Left hindlimb (tissue), 1 donor: Measurements from ENCODE around the gene KCTD18.

ENCODE experiments used
- DNase-seq: peaks from one replicate; pipeline ENCODE4 v3.0.0-alpha.2; 2018

The KCTD18 gene

DNA sequence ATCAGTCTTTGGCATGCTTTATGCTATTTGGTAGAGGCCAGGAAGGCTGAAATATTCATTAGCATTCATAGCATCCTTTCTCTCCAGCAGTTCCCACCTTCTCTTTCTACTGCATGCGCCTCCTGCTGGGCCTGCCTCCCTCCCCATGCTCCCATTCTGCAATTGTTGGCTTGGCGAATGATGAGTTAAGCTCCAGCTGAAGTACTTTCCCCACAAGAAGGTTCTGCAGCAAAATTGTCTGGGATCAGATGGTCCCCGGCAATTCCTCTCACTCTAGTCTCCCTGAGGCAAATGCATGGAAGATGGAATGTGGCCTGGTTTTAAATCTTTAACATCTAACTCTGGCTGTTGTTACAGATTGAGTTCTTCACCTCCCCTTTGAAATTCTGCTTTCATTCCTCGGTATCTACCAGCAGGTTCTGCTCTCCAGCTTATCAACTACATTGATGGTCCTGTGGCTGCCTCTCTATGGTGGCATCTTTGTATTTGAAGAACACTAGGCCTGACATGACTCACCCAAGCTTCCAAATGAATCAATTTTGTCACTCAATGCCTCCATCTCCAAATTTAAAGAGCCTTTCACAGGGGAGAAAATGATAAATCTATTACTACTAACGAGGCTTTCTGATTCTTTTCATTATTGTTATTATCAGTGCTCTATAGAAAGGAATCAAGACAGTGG lies 55.9 kb downstream of the KCTD18 start:
- no peak for DNase-seq

DNA sequence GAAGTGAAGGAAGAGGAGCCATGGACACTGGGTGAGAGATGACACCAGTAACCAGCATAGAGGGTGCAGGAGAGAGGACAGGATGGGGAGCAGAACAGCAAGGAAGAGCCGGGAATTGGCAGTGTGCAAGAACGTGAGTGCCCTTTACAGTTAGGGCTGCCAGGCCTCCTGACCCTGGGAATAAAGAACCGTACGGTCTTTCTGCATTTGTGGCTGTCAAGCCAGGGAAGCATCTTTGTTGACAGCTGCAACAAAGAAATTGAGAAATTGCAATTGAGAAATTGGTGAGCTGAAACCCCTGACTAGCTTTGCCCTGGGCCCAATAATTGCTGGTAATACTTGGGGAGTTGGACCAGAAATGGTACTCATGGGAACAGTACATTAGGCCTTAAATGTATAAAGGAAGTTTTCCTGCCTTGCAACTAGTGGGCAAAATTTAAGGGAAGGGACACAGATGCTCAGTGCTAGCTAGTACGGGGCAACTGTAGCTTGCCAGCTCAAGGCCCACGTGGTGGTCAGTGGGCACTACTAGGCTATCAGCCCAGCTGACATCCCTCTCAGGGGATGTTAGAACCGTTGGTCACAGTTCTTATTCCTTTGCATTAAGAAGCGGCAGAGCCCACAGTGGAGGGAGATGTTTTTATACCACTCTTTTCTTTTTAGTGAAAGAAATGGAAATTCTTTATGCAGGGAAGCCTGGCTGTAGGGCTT lies 56.6 kb downstream of the KCTD18 start:
- no peak for DNase-seq

DNA sequence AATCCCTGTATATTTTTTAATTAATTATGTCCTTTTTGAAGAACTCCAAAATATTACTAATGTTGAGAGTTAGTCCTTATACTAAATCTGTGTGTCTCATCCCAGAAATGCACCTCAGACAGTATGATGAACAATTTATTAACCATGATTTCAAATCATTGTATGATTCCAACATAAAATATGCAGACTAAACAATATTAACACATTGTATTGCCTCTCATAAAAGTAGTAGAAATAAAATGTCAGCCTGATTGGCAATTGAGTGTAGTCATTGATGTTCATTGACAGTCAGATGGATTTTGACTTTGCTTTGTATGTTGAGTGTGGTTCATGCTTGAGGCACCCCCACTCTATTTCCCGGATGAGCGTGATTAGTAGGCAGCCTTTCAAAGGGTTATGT lies 57.5 kb downstream of the KCTD18 start:
- DNase-seq, result no peak

DNA sequence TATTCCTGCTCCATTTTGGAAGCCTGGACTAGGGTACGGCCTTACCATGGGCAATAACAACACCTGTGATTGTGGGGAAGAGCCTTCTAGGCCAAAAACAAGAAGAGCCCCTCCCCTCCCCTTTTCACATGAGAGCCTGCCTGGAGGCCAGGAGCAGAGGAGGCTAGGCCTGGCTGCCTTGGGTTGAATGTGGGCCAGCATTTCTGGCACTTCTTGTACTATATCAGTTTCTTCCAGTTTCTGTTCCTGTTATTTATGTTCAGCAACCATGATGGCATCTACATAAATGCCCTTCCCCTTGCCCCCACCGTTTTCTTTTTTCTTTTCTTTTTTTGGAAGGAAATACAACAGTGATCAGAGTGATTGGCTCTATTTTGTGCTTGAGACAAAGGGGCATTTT lies 58.4 kb downstream of the KCTD18 start:
- no peak for DNase-seq

DNA sequence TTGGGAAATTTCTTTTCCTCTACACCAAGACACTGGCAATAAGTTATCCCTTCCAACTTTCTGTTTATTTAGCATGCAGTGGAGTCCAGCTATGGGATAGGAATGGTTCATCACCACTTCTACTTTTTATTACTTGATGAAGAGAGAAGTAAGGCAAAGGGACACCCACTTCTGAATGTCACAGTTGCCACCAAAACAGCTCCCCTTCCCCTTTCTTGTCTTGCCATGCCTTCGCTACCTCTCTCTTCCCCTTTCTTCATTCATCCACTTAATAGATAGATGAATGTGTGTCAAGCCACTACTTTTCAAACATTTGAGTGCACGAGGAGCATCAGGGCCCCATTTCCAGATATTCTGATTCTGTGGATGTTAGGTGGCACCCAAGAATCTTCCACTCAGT lies 59.6 kb downstream of the KCTD18 start:
- no peak for DNase-seq

DNA sequence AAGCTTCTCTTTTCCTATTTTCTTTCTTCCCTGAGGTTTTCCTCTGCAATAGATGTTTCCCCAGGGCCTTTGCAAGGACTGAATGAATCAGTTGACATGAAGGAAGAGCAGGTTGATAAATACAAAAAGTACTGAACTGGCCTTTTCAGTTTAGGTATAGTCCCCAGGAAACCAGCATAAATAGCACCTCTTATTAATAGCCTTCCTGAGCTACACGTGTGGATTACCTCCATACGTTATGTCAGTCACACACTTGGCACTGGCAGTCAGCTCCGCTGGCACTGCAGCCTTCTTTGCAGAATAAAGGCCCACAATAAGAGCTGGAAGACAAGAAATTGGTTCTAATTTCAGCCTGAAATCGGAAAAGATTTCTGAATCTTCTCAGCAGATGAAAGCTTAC lies 60.7 kb downstream of the KCTD18 start:
- no peak for DNase-seq

DNA sequence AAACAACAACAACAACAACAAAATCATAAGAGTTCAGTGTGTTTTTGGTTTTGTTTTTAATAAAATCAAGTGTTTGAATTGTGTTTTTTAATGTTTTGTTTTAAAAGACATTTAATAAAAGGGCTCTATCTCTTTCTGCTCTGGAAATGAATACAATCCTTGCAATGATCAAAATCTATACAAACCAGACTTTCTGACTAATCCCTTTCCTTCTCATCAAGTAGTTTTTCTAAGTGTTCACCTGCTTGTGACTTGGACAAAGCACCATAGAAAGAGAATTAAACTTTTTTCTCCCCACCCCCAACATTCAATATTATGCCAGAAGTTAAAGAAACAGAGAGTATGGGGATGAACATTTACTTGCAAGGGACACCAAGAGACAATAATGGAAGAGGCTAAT lies 61.4 kb downstream of the KCTD18 start:
- no peak for DNase-seq

DNA sequence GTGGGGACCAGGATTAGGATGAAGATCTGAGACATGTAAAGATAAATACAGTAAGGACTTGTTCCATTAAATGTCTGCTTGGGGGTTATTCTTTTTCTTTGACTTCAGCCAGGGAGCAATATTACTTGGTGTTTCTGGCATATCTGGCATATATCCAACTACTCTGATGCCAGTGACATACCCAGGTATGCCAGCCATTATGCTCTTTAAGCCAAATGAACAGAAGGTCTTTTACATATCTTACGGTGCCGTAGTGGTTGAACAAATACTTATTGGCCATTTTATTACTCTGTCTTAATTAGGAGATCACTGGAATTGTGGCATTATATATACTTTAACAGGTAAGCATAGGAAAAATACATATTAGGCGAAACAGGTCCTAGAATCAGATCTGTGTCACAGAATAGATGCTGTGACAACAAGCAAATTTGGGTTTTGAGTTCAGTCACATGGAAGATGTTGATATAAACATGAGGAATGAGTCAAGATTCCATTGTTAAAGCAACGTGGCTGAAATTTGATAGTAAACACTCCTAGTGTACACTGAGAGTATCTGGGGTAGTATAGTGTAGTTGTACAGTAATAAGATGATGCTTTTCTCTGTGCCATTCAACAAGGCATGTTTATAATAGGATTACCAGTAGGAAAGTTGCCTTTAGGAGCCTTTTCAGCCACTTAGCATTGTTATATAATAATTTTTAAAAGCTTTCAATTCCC lies 62.6 kb downstream of the KCTD18 start:
- DNase-seq, result no peak

DNA sequence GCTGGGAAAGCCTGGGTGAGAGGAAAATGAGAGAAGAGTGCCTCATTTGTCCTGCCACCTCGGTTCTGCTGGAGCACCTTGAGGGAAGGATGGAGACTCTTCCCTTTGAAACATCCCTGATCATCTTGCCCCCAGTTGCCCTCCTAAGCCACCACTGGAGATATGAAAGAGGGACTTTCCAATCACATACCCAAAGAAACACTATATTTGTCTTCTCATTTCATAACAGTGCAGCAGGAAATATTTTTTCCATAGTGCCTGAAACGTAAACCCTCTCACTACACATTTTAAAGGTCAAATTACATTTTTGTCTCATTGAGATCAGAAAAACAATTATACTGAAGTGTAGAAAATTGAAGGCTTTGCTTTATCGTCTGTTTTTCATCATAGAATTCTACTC lies 63.3 kb downstream of the KCTD18 start:
- no peak for DNase-seq

DNA sequence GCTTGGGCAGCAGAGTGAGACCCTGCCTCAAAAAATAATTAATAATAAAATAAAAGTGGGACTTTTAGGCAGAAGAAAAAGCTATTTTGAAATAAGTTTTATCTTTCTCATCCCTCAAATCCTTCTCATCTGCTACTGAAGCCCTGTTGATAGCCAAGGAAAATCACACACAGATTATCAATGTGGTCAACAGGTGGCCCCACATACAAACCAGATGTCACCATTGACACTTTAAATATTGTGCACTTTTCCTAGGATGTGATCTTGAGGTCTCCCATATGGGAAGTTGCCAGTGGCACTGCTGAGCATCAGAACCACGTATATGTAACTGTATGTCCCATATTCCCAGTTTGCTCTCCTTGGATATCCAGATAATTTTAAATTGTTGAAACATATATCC lies 64.6 kb downstream of the KCTD18 start:
- DNase-seq, result no peak

DNA sequence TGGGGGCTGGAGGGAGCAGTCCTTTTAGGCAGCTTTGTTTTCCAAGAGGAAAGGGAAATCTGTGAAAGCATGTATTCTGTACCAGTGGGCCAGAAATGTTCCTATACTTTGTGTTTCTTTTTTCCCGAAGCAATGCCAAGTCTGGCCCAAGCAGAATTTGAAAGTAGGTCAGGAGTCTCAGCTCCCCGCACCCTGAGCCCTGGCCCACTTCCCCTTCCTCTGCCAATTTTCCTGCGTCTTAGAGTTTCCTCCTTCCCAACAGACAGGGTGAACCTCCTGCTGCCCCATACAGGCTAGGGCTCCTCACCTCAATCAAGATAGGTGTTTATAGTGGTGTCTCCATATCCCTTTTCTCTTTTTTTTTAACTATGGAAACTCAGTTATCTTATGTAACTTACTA lies 65.3 kb downstream of the KCTD18 start:
- no peak for DNase-seq

DNA sequence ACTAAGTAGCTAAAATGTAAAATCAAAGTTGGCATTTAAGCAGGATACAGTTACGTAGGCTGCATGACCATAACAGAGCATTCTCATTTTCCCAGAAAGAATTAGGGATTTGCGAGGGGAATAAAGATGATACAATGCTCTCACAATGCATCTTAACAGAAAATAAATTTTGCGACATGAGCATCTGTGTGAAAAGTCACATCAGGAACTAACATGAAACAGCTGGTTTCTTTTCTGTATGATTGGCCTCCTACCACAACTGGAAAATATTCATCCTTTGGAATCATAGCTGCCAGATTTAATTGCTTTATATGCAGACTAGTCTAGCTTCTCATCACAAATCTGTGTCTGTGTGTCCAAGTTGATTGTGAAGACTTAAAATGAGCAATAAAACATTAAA lies 66.0 kb downstream of the KCTD18 start:
- no peak for DNase-seq

DNA sequence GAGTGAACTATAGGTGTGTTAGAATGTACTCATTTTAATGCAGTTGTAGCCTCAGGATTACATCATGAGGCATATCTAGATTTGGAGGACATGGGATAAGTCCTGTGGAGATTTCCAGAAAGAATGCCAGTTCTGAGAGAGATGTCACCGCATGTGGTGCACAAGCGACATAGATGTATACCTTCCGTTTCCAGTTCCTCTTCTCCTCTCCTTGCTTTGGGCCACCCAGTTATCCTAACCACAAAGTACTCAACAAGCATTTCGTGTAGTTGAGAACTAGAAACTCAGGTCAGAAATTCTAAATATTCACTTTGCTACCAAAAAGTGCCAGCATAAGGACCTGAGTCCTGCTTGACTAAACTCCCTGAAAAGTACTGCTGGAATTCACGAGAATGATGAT lies 66.5 kb downstream of the KCTD18 start:
- no peak for DNase-seq

DNA sequence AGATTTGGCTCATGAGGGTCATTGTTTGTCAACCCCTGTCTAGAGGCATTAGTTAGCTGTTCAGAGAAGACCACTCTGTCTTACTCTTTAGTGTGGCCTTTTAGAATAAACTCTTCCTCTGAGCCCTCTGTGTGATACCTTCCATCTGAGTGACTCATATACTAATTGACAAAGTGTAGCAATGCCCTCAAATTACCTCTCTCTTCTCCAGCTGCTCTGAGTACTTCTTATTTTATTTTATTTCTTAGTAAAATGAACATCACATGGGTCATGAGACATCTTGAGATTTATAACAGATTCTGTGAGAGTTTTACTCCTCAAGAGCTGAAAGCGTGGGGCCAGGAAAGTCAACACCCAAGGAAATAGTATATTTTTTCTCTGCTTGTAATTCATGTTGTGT lies 67.4 kb downstream of the KCTD18 start:
- no peak for DNase-seq

DNA sequence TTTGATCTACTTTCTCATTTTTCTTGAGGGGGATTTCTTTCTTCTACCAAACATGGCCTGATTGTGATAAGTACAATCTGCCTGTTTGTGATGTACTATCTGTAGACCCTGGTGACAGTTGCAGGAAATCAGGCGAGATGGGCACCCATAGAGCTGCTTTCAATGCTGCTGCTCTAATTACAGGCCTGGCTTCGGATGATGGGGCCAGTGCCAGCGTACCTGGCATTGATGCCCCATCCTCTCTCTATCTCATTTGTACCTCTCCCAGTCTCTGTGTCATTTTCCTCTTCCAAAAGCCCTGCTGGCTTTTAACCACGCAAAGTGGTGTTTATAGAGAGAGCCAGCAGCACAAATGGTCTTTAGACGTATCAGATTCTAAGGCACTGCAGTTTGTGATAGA lies 69.9 kb downstream of the KCTD18 start:
- no peak for DNase-seq
